C4-2B (cell line): ENCODE results near the gene ZNHIT6.
"Not testable (repeated sequence)": the region's sequence is repeated elsewhere in the genome, so short reads cannot be mapped to it uniquely, and the experiment has no call there.

Experiments used
- CTCF ChIP-seq: fragments of 450-650 bp; conservative IDR thresholded peaks from 2 replicates; pipeline ENCODE4 v1.5.1; 2017; ENCODE audit warnings: mild to moderate bottlenecking
- ZFX ChIP-seq: fragments of 450-650 bp; IDR thresholded peaks from 2 replicates; pipeline ENCODE4 v1.6.1; 2017

GRCh38 chr1:85714418-85715114 lies 6.3 kb upstream of the ZNHIT6 start:
- not testable (repeated sequence) for TF ChIP-seq CTCF, ZFX
